Urinary bladder (tissue), 4 donors: ENCODE measurements around the gene ASXL1. TPM values are rescaled to one million over a fixed set of nuclear protein-coding genes. Genes with fewer than 3 reads are reported as not detected.
"Not testable (repeated sequence)": the region's sequence is repeated elsewhere in the genome, so short reads cannot be mapped to it uniquely, and the experiment has no call there.

Source experiments
- DNase-seq: peaks from one replicate; pipeline ENCODE4 v3.0.0-alpha.2; 2015; ENCODE audit errors: extremely low spot score
- H3K27ac ChIP-seq: one replicate; pipeline ENCODE4 v1.5.1; 2013; ENCODE audit warnings: low read depth, mild to moderate bottlenecking, moderate library complexity
- H3K36me3 ChIP-seq: one replicate; pipeline ENCODE4 v1.6.1; 2013; ENCODE audit warnings: mild to moderate bottlenecking, moderate library complexity; ENCODE audit not compliant: insufficient read depth
- H3K4me1 ChIP-seq: one replicate; pipeline ENCODE4 v1.6.1; 2013; ENCODE audit warnings: mild to moderate bottlenecking, moderate library complexity; ENCODE audit not compliant: insufficient read depth
- H3K4me3 ChIP-seq: one replicate; pipeline ENCODE4 v1.5.1; 2013; ENCODE audit warnings: low read depth, low read length
- WGBS: extraction: QIAGEN DNeasy Blood & Tissue Kit; methylation state at CpG from one replicate; pipeline ENCODE4 v1.1.7; 2013; 5-methylcytosine and 5-hydroxymethylcytosine counted together
- polyA plus RNA-seq: library from polyadenylated mRNA; stranded (reverse); fragments of 200-250 nt; gene quantifications from one replicate; pipeline ENCODE4 v1.2.3, GENCODE V29; 2013
- total RNA-seq: library from RNA; depleted of rRNA; stranded (reverse); fragments of >200 nt; gene quantifications from one replicate; pipeline ENCODE4 v1.2.3, GENCODE V29; 2014
- donor health status: healthy with polysubstance abuse.
- donor health status: healthy.

ASXL1 gene
- total and polyA plus RNA-seq, 2 donors = 28.6 to 69.6 TPM

- H3K4me1 ChIP-seq, H3K27ac ChIP-seq, H3K4me3 ChIP-seq, DNase-seq, H3K36me3 ChIP-seq: not testable (repeated sequence)
- 96% methylated on average over 9 of the region's 9 CpGs for WGBS
These were observed 25.3 kb downstream of the ASXL1 start for GRCh38 chr20:32383441-32383840.

DNA sequence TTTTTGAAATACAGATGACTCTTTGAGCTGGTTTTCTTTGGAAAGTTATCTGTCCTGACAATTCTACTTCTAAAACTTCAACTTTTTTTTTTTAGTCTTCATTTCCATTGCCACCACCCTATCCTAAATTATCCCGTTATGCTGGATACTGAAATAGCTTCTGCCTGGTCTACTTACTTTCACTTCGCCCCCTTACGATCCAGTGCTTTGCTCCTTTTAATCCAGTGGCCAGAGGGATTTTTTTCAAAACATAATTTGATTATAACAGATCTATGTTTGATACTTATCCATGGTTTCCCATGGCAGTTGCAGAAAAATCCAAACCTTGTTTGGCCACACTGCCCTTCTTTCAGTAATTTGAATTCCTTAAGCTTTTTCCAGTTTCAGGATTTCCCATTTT is 27.4 kb downstream of the ASXL1 start:
- DNase-seq = no peak

DNA sequence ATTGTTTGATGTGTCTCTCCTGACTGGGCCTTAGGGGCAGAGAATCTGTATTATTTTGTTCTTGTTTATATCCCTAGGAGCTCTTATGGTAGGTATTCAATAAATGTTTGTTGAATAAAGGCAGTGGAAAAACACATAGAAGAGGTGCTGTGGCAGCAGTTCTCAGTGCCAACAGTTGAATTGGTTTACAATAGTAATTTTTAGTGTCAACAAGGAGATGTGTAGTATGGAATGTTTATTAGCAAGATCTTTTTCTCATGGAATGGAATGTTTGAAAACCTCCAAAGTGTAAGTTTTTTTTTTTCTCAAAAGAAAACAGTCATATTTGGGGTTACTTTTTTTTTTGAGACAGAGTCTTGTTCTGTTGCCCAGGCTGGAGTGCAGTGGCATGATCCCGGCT is 28.0 kb downstream of the ASXL1 start:
- Histone ChIP-seq H3K4me3 (no peak overlapping the region), H3K4me1 (no peaks in the 10 kb centered on the region), H3K27ac (no peak overlapping the region), H3K36me3 (no peaks in the 10 kb centered on the region)
- WGBS = 65% methylated on average over 1 of the region's 1 CpG
- no peak for DNase-seq

More for the DNA sequence above, 27.4 kb downstream of the ASXL1 start:
- Histone ChIP-seq H3K4me3 (no peak overlapping the region), H3K36me3 (no peaks in the 10 kb centered on the region), H3K27ac (no peak overlapping the region), H3K4me1 (no peaks in the 10 kb centered on the region)
- 44% methylated on average over 3 of the region's 3 CpGs for WGBS

GRCh38 chr20:32387252-32387651 is 29.1 kb downstream of the ASXL1 start:
- Histone ChIP-seq H3K27ac (no peak overlapping the region), H3K36me3 (no peaks in the 10 kb centered on the region), H3K4me1 (no peaks in the 10 kb centered on the region), H3K4me3 (no peak overlapping the region)
- no peak for DNase-seq
- 80% methylated on average over 2 of the region's 2 CpGs for WGBS

- H3K36me3 ChIP-seq = no peaks in the 10 kb centered on the region
- DNase-seq = no peak
- no peaks in the 10 kb centered on the region for H3K4me1 ChIP-seq
- H3K27ac ChIP-seq = no peak overlapping the region
- H3K4me3 ChIP-seq = no peak overlapping the region
- 86% methylated on average over 2 of the region's 2 CpGs for WGBS
These were observed 32.9 kb downstream of the ASXL1 start for GRCh38 chr20:32391003-32391402.

DNA sequence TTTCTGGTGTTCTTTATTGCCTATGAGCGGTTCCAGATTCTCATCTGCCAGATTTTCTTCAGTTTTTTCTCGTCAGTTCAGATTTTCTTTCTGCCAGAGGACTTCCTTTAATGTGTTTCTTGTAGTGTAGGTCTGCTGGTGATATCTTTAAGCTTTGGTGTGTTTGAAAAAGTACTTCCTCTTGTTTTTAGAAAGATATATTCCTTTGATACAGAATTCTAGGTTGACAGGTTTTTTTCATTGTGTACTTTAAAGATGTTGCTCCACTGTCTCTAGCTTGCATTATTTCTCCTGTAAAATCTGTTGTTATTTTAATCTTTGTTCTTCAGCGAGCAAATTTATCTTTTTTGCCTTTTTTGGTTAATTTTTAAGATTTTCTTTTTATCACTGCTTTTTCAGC is 36.9 kb downstream of the ASXL1 start:
- no peak overlapping the region for H3K27ac ChIP-seq
- H3K4me3 ChIP-seq = no peak overlapping the region
- H3K4me1 ChIP-seq = no peaks in the 10 kb centered on the region
- DNase-seq = no peak
- 90% methylated on average over 3 of the region's 3 CpGs for WGBS
- no peaks in the 10 kb centered on the region for H3K36me3 ChIP-seq

- peaks cover 2% of the 10 kb centered on the region for H3K36me3 ChIP-seq
- 61% methylated on average over 3 of the region's 3 CpGs for WGBS
- H3K4me3 ChIP-seq = no peak overlapping the region
- no peak for DNase-seq
- no peaks in the 10 kb centered on the region for H3K4me1 ChIP-seq
- H3K27ac ChIP-seq = no peak overlapping the region
These were observed 38.6 kb downstream of the ASXL1 start for GRCh38 chr20:32396646-32397160.

DNA sequence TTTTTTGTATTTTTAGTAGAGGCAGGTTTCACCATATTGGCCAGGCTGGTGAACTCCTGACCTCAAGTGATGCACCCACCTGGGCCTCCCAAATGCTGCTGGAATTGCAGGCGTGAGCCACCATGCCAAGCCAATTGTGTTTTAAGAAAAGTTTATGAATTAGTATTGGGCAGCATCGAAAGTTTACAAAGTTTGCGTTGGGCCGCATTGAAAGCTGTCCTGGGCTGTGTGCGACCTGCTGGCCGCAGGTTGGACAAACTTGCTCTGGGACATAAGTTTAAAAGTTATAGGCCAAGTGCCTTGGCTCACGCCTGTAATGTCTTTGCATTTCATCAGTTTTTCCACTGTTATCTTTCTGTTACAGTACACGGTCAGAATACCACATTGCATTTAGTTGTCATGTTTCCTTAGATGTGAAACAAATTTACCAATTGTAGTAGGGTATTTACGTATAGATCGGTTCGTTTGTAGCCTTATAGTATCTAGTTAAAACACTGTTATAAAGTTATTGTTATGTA is 39.5 kb downstream of the ASXL1 start:
- 89% methylated on average over 11 of the region's 11 CpGs for WGBS
- no peak for DNase-seq
- no peaks in the 10 kb centered on the region for H3K4me1 ChIP-seq
- no peak overlapping the region for H3K27ac ChIP-seq
- H3K4me3 ChIP-seq = no peak overlapping the region
- peaks cover 2% of the 10 kb centered on the region for H3K36me3 ChIP-seq

- Histone ChIP-seq H3K27ac (no peak overlapping the region), H3K36me3 (peaks cover 2% of the 10 kb centered on the region), H3K4me1 (no peaks in the 10 kb centered on the region), H3K4me3 (no peak overlapping the region)
- 96% methylated on average over 1 of the region's 1 CpG for WGBS
- DNase-seq = no peak
These were observed 42.3 kb downstream of the ASXL1 start for GRCh38 chr20:32400476-32400875.

DNA sequence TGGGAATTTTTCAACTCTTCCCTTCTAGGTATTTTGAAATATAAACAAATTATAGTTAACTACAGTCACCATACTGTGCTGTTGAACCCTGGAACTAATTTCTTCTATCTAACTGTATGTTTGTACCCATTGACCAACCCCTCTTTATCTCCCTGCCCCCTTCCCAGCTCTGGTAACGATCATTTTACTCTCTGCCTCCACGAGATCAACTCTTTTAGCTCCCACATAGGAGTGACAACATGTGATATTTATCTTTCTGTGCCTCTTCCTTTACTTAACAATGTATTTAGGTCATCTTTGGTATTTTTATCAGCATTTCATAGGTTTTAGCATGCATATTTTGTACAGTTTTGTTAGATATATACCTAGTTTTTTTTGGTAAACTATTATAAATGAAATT is 45.9 kb downstream of the ASXL1 start:
- peaks cover 2% of the 10 kb centered on the region for H3K36me3 ChIP-seq
- no peaks in the 10 kb centered on the region for H3K4me1 ChIP-seq
- H3K27ac ChIP-seq = no peak overlapping the region
- 70% methylated on average over 2 of the region's 2 CpGs for WGBS
- DNase-seq = no peak
- no peak overlapping the region for H3K4me3 ChIP-seq

DNA sequence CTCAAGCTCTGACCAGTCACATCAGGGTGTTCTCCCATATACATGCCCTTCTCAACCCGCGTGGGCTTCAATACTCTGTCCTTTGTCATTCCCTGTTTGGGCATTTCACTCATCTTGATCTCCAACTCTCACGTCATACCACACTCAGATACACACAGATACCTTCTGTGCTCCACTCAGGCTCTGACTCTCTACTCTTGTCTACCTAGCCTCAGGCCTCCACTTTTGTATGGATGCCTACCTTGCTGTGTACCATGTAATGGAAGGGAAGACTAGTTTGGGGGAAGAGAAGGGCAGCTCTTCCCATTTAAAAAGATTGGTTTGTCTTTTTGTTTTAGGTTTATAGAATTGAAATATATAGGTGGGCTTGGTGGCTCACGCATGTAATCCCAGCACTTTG is 48.6 kb downstream of the ASXL1 start:
- 98% methylated on average over 4 of the region's 4 CpGs for WGBS
- H3K4me1 ChIP-seq = no peaks in the 10 kb centered on the region
- no peak for DNase-seq
- no peak overlapping the region for H3K4me3 ChIP-seq
- no peak overlapping the region for H3K27ac ChIP-seq
- no peaks in the 10 kb centered on the region for H3K36me3 ChIP-seq

DNA sequence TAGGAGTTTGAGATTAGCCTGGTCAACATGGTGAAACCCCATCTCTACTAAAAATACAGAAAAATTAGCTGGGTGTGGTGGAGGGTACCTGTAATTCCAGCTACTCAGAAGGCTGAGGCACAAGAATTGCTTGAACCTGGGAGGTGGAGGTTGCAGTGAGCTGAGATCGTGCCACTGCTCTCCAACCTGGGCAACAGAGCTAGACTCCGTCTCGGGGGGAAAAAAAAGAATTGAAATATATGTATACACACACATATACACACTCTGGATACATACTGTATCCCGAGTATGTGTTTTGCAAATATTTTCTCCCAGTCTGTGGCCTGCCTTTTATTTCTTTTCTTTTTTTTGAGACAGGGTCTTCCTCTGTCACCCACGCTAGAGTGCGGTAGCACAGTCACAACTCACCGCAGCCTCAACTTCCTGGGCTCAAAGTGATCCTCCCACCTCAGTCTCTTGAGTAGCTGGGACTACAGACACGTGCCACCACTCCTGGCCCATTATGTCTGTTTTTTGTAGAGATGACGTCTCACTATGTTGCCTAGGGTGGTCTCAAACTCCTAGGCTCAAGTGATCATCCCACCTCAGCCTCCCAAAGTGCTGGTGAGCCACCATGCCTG is 49.1 kb downstream of the ASXL1 start:
- H3K36me3 ChIP-seq, H3K4me3 ChIP-seq, H3K4me1 ChIP-seq, DNase-seq, H3K27ac ChIP-seq: not testable (repeated sequence)
- WGBS = 91% methylated on average over 9 of the region's 9 CpGs

DNA sequence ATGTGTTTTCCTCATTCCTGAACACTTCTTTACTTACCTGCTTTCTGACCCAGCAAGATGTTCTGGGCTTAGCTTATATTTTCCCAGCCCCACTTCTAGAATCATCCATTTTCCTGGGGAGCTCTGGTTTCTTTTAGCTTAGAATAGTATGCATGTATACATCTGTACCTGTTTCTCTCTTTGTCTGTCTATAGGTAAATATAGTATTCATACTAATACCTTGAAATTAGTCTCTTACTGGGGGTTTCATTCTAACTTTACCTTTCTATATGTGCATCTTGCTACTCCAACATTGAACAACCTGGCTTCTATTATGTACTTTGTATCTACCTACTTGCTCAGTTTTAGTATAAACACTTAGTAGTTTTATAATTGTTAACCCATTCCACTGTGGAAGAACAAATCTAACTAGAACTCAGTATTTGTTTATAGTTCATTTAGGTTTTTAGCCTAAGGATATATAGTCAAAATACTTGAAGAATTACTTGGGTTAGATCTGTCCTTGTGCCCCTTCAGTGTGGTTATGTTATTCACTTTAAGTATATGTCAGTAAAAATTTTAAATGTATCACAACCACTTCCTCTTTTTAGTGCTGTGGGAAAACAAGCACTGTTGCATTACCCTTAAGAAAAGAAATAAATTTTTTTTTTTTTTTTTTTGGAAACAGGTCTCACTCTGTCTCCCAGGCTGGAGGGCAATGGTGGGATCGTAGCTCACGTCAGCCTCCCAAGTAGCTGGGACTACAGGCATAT is 54.0 kb downstream of the ASXL1 start:
- WGBS = 99% methylated on average over 2 of the region's 2 CpGs
- Histone ChIP-seq H3K4me3 (no peak overlapping the region), H3K4me1 (no peaks in the 10 kb centered on the region), H3K27ac (no peak overlapping the region), H3K36me3 (no peaks in the 10 kb centered on the region)
- DNase-seq = no peak

GRCh38 chr20:32415494-32415893 is 57.4 kb downstream of the ASXL1 start:
- no peak for DNase-seq
- WGBS = 43% methylated on average over 2 of the region's 2 CpGs

More at GRCh38 chr20:32415494-32415893, 57.4 kb downstream of the ASXL1 start:
- Histone ChIP-seq H3K36me3 (no peaks in the 10 kb centered on the region), H3K27ac (no peak overlapping the region), H3K4me3 (no peak overlapping the region), H3K4me1 (no peaks in the 10 kb centered on the region)
